ENCODE results near the gene BMP8A.
"Not testable (repeated sequence)": the region's sequence is repeated elsewhere in the genome, so short reads cannot be mapped to it uniquely, and the experiment has no call there.

Gene BMP8A

GRCh38 chr1:39508266-39508665 is 16.8 kb downstream of the BMP8A start:
- no peak for DNase-seq

- peak; percentile 13 to 37 for DNase-seq
Measured at GRCh38 chr1:39508857-39509305, 17.4 kb downstream of the BMP8A start.

GRCh38 chr1:39509360-39510009 is 18.0 kb downstream of the BMP8A start:
- DNase-seq, result peak; percentile 12 to 23

- DNase-seq, result not testable (repeated sequence)
Measured at GRCh38 chr1:39510570-39511186, 19.2 kb downstream of the BMP8A start.

- not testable (repeated sequence) for DNase-seq
Measured at GRCh38 chr1:39511477-39511876, 20.0 kb downstream of the BMP8A start.

- not testable (repeated sequence) for DNase-seq
Measured at GRCh38 chr1:39512234-39512847, 20.9 kb downstream of the BMP8A start.

GRCh38 chr1:39514710-39515124 is 23.3 kb downstream of the BMP8A start:
- not testable (repeated sequence) for DNase-seq

GRCh38 chr1:39515131-39516086 is 24.0 kb downstream of the BMP8A start:
- DNase-seq, result peak in 1 of 2 donors; percentile 24

GRCh38 chr1:39516841-39517240 is 25.4 kb downstream of the BMP8A start:
- DNase-seq, result not testable (repeated sequence)

GRCh38 chr1:39517936-39518335 is 26.5 kb downstream of the BMP8A start:
- not testable (repeated sequence) for DNase-seq

- not testable (repeated sequence) for DNase-seq
Measured at GRCh38 chr1:39519376-39519775, 27.9 kb downstream of the BMP8A start.

- DNase-seq, result not testable (repeated sequence)
Measured at GRCh38 chr1:39522221-39522620, 30.8 kb downstream of the BMP8A start.

- no peak for DNase-seq
Measured at GRCh38 chr1:39522661-39523567, 31.5 kb downstream of the BMP8A start.

- DNase-seq, result no peak
Measured at GRCh38 chr1:39524171-39524570, 32.7 kb downstream of the BMP8A start.

- no peak for DNase-seq
Measured at GRCh38 chr1:39524591-39525365, 33.3 kb downstream of the BMP8A start.

GRCh38 chr1:39525366-39526165 is 34.1 kb downstream of the BMP8A start:
- DNase-seq, result no peak

- no peak for DNase-seq
Measured at GRCh38 chr1:39526466-39527189, 35.2 kb downstream of the BMP8A start.

GRCh38 chr1:39527190-39527579 is 35.7 kb downstream of the BMP8A start:
- DNase-seq, result not testable (repeated sequence)

GRCh38 chr1:39528082-39528481 is 36.6 kb downstream of the BMP8A start:
- no peak for DNase-seq

All from inflammatory macrophage treated with lipopolysaccharide for 1 hour (primary cell).